GM12878 (cell line): Measurements from ENCODE around the gene SPRN. TPM values are rescaled to one million over a fixed set of nuclear protein-coding genes. Genes with fewer than 3 reads are reported as not detected.

ENCODE experiments used
- BACH1 ChIP-seq: fragments of 450-650 bp; IDR thresholded peaks from 2 replicates; pipeline ENCODE4 v1.6.1; 2017; ENCODE audit warnings: mild to moderate bottlenecking, borderline replicate concordance
- BCLAF1 ChIP-seq: fragments of 450-650 bp; IDR thresholded peaks from 2 replicates; pipeline ENCODE4 v1.6.1; 2017; ENCODE audit warnings: antibody characterized with exemption, mild to moderate bottlenecking, moderate library complexity
- CBX3 ChIP-seq: fragments of 200-600 bp; sonication (generic); IDR thresholded peaks from 2 replicates; pipeline ENCODE4 v1.6.1; 2016; ENCODE audit warnings: low read depth, borderline replicate concordance
- EGR1 ChIP-seq, 2 experiments: IDR thresholded peaks; 1 replicate in 1 of 2; 2 replicates in 1 of 2; pipeline ENCODE4 v1.6.1; 2011 to 2012; ENCODE audit warnings: low read depth in 2 of 2, low read length in 2 of 2, borderline replicate concordance in 1 of 2, mild to moderate bottlenecking in 1 of 2, moderate library complexity in 1 of 2
- FOS ChIP-seq: IDR thresholded peaks from 3 replicates; pipeline ENCODE4 v1.6.1; 2011; ENCODE audit warnings: borderline replicate concordance; ENCODE audit not compliant: insufficient read length; ENCODE audit errors: extremely low read depth
- IKZF2 ChIP-seq, 2 experiments: fragments of 450-650 bp; IDR thresholded peaks; 2 replicates each; pipeline ENCODE4 v1.6.1; 2017; ENCODE audit warnings: mild to moderate bottlenecking in 2 of 2, moderate library complexity in 2 of 2
- KAT2A ChIP-seq: conservative IDR thresholded peaks from 2 replicates; pipeline ENCODE4 v1.6.1; 2011; ENCODE audit warnings: low read depth, low read length; ENCODE audit not compliant: control insufficient read depth
- KDM1A ChIP-seq: fragments of 200-600 bp; sonication (generic); IDR thresholded peaks from 2 replicates; pipeline ENCODE4 v1.6.1; 2016; ENCODE audit warnings: borderline replicate concordance
- MLLT1 ChIP-seq: fragments of 450-650 bp; IDR thresholded peaks from 2 replicates; pipeline ENCODE4 v1.6.1; 2016; ENCODE audit warnings: mild to moderate bottlenecking
- NFYB ChIP-seq: IDR thresholded peaks from 2 replicates; pipeline ENCODE4 v1.6.1; 2011; ENCODE audit warnings: low read depth, mild to moderate bottlenecking, low read length, improper control_type of control experiment, moderate library complexity; ENCODE audit not compliant: insufficient read depth
- PBX3 ChIP-seq: IDR thresholded peaks from 2 replicates; pipeline ENCODE4 v1.6.1; 2011; ENCODE audit warnings: mild to moderate bottlenecking, low read depth, low read length, moderate library complexity; ENCODE audit not compliant: insufficient replicate concordance
- PKNOX1 ChIP-seq: fragments of 450-650 bp; IDR thresholded peaks from 2 replicates; pipeline ENCODE4 v1.6.1; 2016; ENCODE audit warnings: mild to moderate bottlenecking
- REST ChIP-seq: IDR thresholded peaks from 2 replicates; pipeline ENCODE4 v1.6.1; 2012; ENCODE audit warnings: mild to moderate bottlenecking, low read depth, low read length
- SMARCA5 ChIP-seq: fragments of 450-650 bp; IDR thresholded peaks from 2 replicates; pipeline ENCODE4 v1.6.1; 2017; ENCODE audit warnings: mild to moderate bottlenecking
- SMC3 ChIP-seq: IDR thresholded peaks from 2 replicates; pipeline ENCODE4 v1.6.1; 2011; ENCODE audit warnings: low read length, improper control_type of control experiment, borderline replicate concordance
- SUPT20H ChIP-seq: IDR thresholded peaks from 2 replicates; pipeline ENCODE4 v1.6.1; 2011; ENCODE audit warnings: low read depth, mild to moderate bottlenecking, low read length, moderate library complexity, borderline replicate concordance; ENCODE audit not compliant: control insufficient read depth
- YBX1 ChIP-seq: fragments of 450-650 bp; IDR thresholded peaks from 2 replicates; pipeline ENCODE4 v1.6.1; 2016; ENCODE audit warnings: antibody characterized with exemption
- ZNF217 ChIP-seq: fragments of 450-650 bp; IDR thresholded peaks from 2 replicates; pipeline ENCODE4 v1.6.1; 2017; ENCODE audit warnings: antibody characterized with exemption, mild to moderate bottlenecking
- polyA plus RNA-seq, 11 experiments: library from polyadenylated mRNA; depleted of rRNA in 4 of 11; unstranded in 6 of 11; stranded (reverse) in 5 of 11; fragments of >200 nt; fragmentation: Nextera tagmentation in 4 of 11; fragmentation: Illumina TruSeq in 1 of 11; extraction: Ambion mirVana in 4 of 11; extraction: Trizol in 1 of 11; gene quantifications; 1 replicate in 1 of 11; 2 replicates in 10 of 11; pipeline versions ENCODE4 v1.2.1 to v1.2.3, GENCODE V29; 2011 to 2016; ENCODE audit warnings: inconsistent platforms in 2 of 11, missing spikeins in 2 of 11, low read depth in 1 of 11
- total RNA-seq, 4 experiments: library from RNA; depleted of rRNA in 3 of 4; stranded (reverse); fragments of >200 nt in 3 of 4; fragmentation: Illumina TruSeq in 1 of 4; extraction: Trizol in 1 of 4; gene quantifications; 2 replicates each; pipeline versions ENCODE4 v1.2.1 to v1.2.3, GENCODE V29; 2013 to 2021

Gene SPRN
- total and polyA plus RNA-seq, 10 of the 15 experiments (the other 5 are each of a cell fraction or from before 2014, with no cell fraction given): 0.03 to 0.96 (median 0.46) TPM; not detected in 6

- no peak for TF ChIP-seq REST
- no peak for TF ChIP-seq KDM1A
- TF ChIP-seq CBX3: no peak
- no peak for TF ChIP-seq PBX3
- TF ChIP-seq ZNF217: no peak
- TF ChIP-seq FOS: no peak
- no peak for TF ChIP-seq SUPT20H
- peak; percentile 35; the same call in 1 of the 2 replicates for TF ChIP-seq PKNOX1
- no peak for TF ChIP-seq KAT2A
- no peak for TF ChIP-seq SMC3
- no peak for TF ChIP-seq NFYB
- TF ChIP-seq IKZF2 (IDR thresholded peaks at IDR 0.05): no peak; a peak in 1 of 4 replicates
- 0 out of 2 replicates have a peak, but pooled peaks have one; percentile 44 for TF ChIP-seq BACH1
- TF ChIP-seq YBX1: no peak
- TF ChIP-seq SMARCA5: peak; percentile 10; the same call in 1 of the 2 replicates
- no peak for TF ChIP-seq MLLT1
- TF ChIP-seq BCLAF1: no peak
- peak in 1 of 2 experiments; percentile 66; a peak in 1 of 3 replicates for TF ChIP-seq EGR1 (IDR thresholded peaks at IDR 0.05; ENCODE audit: borderline replicate concordance in 1 of 2, low read depth in 2 of 2, low read length in 2 of 2)
These were observed 51.0 kb downstream of the SPRN start, which contains the start of gene ECHS1 (continued) for GRCh38 chr10:133373174-133374090.
